ENCODE measurements around the gene NPDC1.

NPDC1 gene

DNA sequence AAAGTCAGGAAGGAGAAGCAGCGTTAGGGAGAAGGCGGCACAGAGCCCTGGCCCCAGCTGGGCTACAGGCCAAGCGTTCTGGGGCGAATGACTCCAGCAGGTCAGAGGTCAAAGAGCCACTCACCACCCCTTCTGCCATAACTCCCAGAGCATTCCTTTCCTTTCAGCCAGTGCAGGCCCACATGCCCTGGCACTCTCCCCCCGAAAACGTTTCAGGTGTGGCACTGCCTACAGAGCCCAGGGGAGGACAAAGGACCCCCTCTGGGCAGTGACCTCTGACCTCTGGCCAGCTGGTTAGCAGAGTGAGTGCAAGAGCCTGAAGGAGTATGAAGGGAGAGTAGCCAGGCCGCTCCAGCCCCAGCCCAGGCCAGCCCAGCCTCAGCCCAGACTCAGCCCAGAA is 22.8 kb downstream of the NPDC1 start:
- DNase-seq: no peak

DNA sequence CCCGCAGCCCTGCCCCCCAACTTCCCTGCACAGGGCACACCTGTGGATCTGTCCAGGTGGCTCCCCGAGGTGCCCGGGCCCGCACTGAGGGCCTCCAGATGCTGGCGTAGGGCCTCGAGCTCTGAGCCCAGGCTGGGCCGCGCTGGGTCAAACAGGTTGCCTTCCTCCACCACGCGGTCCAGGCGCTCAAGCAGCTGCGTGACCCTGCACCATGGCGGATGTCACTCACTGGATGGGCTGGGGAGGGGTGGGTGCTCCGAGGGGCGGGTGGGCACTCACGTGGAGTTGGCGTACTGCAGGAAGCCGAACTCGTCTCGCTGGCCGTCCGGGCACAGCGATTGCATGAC is 23.3 kb downstream of the NPDC1 start:
- DNase-seq: no peak

DNA sequence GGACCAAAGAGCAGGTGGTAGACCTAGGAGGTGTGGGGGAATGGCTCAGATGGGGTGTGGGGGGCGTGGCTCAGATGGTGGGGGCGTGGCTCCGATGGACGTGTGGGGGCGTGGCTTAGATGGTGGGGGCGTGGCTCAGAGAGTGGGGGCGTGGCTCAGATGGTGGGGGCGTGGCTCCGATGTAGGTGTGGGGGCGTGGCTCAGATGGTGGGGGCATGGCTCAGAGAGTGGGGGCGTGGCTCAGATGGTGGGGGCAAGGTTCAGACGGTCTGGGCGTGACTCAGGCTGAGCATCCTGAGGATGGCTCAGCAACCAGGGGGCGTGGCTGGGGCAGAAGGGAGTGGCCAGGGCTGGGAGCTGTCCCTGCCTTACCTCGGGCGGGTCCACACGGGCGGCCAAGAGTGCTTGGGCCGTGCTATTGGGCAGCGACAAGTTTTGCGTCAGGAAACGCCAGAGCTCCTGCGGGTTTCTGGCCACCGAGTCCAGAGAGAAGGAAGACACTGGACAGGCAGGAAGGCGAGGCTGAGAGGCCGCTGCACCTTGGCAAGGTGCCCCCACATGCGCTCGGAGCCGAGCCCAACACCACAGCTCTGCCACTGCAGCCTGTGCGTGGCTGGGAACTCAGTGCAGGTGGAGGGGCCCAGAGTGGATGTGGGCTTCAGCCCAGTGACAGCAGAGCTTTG is 23.9 kb downstream of the NPDC1 start:
- peak; percentile 95 for DNase-seq

DNA sequence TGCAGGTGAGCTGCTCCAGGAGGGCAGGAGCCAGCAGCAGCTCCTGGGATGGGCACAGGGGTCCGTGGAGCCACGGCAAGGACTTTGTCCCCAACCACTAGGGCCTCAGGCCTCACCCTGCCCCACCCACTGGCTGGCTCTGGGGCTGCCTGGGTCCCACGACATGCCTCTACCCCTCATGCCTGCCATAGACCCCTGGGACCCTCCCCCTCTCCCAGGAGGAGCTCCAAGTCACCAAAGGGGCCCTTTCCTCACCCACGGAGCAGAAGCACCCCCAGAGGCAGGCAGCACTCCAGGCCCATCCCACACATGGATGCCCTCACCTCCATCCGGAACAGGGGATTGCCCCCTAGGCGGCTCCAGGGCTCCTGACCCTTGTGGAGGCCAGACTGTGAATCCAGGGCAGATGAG is 24.4 kb downstream of the NPDC1 start:
- no peak for DNase-seq

DNA sequence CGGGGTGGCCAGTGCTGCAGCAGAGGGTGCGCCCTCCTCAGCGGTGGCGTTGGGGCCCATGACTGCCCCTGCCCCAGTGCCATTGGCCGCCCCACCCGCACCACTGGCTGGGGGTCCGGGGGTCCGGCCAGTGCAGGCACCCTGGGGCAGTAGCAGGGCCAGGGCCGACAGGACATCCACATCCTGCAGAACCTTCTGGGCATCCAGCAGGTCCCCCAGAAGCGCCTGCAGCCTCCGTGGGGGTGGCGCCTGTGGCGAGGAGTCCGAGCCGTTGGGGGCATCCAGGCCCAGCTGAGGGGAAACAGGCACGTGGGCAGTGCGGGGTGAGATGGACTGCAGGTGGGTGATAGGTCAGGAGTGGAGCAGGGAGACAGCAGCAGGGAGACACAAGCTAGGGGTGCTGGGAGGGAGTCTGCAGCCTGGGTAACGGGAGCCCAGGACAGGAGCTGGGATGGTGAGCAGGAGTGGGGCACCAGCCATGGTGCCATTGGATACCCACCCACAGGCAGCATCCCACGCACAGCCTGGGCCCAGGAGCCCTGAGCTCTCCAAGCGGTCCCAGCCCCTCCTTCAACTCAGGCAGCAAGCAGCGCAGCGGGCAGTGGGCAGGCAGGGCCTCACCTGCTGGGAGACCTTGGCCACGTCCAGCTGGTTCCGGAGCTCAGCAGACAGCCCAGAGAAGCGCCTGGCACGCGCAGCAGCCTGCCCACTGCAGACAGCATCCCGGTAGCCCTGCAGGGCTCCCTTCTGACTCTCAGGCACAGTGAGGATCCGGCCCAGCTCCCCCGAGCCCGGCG is 25.0 kb downstream of the NPDC1 start:
- DNase-seq: no peak

DNA sequence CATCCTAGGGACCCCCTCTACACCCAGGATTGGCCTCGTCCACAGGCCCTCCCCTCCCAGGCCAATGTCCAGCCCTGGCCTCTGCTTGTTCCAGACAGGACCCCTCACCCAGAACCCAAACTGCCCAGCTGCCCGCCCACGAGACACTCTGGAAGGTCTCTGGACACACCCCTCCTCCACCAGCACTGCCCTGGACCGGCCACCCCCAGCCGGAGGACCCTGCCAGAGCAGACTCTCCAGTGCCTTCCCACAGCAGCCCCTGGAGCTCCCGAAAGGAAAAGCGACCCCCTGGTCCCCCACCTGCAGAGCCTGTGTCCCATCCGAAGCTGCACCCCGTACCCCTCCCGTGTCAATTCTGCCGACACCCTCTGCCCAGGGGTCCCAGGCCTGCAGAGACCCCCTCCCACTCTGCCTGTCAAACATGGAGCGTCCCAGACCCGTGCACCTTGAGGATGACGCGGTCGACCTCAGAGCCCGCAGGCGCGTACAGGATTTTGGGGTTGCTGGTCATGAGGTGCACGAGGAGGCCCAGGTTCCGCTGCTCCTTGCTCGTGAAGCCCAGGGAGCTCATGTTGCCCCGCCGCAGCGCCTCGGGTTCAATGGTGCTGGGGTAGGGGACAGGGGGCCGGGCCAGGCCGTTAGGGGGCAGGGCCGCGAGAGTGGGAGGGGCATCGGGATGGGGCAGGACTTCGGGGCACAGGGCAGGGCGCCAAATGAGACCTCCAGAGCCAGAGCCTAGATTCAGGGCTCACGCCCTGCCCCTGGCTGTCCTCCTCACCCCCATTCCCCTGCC is 25.9 kb downstream of the NPDC1 start:
- no peak for DNase-seq

DNA sequence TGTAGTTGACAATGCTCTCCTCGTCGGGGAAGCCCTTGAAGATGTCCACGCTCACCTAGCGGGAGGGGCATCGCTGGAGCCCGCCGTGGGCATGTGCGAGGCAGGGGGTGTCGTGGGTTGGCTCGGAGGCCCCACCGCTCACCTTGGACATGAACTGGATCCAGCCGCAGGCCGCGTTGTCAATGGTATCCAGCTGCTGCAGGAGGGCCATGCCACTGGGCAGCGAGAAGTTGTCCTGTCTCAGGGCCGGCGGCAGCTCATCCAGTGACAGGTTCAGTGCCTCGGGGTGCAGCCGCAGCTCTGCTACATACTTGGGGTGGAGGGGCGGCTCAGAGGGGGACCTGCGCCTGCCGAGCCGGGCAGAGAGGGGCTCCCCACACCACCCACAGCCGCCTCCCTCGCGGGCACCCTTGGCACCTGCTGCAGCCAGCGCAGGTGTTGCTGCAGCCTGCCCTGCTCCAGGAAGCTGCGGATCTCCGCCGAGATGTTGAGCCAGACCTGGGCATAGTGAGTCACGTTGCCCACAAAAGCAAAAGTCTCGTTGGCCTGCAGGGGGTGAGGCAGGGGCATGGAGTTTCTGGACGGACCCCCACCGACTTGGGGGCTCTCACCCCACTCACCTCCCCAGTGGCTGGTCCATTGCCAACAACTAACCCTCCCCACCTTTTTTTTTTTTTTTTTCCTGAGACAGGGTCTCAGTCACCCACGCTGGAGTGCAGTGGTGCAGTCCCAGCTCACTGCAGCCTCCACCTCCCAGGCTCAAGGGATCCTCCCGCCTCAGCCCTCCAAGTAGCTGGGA is 27.0 kb downstream of the NPDC1 start:
- no peak for DNase-seq

DNA sequence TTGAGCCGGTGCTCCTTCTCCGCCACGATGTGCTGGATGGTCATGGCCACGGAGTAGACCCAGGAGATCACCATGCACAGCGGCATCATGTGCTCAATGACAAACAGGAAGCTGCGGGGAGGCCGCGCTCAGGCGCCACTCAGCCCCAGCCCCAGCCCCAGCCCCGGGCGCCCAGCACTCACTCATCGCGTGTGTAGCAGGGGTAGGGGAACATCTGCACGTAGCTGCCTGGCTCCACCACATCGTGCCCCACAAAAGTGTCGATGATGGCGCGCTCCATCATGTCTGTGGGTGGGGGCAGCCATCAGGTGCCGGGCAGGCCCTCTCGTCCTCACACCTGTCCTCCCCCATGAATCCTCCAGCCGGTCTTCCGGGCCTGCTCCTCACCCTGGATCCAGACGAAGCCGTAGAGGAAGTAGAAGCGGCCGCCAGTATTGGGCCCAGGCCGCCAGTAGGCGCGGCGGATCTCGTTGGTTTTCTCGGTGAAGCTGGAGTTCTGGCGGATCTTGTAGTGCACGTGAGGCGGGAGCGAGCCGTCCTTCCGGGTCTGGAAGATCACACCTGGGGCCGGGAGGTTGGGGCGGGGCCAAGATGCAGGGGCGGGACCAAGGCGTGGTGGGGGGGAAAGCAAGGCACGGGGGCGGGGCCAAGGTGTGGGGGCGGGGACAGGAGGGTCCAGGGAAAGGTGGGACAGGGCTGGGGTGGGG is 28.0 kb downstream of the NPDC1 start:
- DNase-seq: no peak

DNA sequence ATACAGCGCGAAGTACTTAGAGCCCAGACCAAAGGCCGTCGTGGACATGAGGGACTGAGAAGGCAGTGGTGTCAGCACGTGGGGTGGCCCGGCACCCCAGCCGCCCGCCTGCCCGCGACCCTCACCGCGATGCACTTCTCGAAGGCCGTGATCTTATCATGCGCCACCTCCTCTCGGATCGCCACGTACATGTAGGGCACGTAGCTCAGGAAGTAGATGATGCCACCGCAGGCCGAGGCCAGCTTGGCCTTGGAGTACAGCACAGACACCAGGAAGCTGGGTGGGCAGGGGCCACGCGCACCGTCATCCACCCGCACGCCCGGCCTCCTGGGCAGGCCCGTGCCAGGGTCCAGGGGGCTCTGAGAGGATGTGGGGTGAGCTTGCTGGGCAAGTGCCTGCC is 28.9 kb downstream of the NPDC1 start:
- no peak for DNase-seq

DNA sequence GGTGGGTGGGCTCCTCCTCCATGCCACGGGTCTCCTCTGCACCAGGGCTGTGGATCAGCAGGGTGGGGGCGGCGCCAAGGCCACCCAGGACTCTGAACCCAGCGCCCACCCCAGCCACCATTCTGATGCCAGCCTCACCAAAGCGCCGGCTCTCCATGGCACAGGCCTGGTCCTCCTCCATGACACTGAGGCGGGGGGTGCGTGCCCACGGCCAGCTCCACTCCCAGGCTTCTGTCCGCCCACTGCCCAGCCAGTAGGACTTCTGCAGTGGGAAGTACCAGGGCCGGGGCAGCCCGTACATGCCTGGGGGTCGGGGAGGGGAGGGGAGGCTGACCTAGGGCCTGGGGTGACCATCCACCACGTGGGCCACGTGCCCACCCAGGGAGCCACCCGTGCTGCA is 29.5 kb downstream of the NPDC1 start:
- DNase-seq: no peak

DNA sequence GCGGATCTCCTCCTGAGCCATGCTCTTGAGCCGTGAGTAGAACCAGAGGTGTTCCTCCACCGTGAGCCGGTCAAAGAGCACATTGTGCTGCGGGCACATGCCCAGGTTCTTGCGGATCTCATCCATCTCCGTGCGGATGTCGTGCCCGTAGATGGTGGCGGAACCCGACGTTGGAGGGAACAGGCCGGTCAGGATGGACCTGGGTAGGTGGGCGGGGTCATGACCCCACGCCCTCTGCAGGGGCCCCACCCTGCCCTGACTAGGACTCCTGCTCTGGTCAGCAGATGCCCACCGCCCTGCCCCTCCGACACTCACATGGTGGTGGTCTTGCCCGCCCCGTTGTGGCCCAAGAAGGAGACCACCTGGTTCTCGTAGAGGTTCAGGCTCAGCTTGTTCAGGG is 30.0 kb downstream of the NPDC1 start:
- no peak for DNase-seq

DNA sequence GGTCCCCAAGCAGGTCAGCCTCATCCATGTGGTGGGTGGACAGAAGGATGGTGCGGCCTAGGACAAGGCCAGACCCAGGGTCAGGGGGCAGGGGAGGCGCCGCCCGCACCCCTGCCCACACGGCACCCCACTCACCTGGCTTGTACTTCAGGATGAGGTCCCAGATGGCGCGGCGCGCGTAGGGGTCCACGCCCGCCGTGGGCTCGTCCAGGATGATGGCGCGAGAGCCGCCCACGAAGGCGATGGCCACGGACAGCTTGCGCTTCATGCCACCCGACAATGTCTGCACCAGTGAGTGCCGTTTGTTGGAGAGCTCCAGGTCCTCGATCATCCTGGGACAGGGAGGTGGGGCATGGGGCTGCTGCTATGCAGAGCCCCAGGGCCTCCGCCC is 30.4 kb downstream of the NPDC1 start:
- no peak for DNase-seq

DNA sequence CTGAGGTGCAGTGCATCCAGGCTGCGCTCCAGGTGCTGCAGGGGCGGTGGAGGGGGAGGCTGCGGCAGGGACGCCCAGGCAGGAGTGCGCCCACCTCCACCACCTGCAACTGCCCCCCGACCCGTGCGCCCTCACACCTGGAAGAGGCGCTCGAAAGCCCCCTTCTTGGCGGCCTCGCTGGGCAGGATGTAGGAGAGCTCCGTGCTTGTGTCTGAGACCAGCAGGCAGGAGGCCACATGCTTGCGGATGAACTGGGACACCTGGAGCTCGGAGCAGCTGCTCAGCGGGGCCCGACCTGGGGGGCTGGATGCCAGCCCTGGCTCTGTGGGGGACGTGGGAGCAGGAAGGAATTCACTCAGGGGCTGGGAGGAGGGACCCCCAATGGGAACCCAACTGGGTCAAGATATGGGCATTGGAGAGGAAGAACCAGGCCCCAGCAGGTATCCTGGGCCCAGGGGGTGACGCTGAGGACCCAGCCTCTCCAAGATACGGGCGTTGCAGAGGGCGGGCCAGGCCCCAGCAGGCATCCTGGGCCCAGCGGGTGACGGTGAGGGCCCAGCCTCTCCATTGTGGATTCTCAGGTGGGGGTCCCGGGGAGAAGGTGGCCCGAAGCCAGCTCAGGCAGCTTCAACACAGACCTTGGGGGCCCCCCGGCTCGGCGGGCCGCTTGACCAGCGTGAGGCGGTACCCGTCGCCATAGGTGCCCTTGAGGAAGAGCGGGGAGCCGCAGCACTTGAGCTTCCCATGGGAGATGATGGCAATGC is 31.0 kb downstream of the NPDC1 start:
- no peak for DNase-seq

DNA sequence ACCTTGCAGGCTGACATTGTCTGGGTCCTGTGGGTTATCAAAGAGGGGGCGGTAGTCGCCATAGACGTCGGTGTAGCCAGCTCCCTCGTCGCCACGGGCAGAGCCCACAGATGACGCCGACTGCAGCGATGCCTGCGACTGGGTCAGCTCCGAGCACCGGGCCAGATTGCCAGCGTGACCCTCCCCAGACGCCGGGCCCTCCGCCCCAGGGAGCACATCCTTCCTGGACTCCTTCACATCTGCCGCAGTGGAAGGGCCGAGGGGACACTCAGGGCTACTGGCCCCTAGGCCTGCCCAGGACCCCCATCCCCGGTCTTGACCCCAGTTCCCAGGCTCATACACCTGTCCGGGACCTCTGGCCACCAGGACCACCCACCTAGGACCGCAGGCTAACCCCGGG is 31.8 kb downstream of the NPDC1 start:
- DNase-seq: no peak

DNA sequence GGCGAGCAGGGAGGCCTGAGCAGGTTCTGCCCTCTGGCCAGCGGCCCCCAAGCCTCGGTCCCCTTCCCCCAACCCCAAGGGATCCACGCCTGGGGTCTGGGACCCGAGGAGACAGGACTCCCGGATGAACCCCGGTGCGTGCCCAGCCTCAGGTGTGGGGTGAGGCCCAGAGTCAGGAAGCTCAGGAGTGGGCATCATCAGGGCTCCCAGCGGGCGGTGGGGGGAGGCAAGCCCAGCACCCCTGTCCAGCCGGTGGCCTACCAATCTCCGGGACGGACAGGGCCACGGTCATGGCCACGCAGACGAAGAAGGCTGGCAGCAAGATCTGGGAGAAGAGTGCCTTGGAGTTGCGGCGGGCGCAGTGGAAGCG is 32.4 kb downstream of the NPDC1 start:
- DNase-seq: no peak

DNA sequence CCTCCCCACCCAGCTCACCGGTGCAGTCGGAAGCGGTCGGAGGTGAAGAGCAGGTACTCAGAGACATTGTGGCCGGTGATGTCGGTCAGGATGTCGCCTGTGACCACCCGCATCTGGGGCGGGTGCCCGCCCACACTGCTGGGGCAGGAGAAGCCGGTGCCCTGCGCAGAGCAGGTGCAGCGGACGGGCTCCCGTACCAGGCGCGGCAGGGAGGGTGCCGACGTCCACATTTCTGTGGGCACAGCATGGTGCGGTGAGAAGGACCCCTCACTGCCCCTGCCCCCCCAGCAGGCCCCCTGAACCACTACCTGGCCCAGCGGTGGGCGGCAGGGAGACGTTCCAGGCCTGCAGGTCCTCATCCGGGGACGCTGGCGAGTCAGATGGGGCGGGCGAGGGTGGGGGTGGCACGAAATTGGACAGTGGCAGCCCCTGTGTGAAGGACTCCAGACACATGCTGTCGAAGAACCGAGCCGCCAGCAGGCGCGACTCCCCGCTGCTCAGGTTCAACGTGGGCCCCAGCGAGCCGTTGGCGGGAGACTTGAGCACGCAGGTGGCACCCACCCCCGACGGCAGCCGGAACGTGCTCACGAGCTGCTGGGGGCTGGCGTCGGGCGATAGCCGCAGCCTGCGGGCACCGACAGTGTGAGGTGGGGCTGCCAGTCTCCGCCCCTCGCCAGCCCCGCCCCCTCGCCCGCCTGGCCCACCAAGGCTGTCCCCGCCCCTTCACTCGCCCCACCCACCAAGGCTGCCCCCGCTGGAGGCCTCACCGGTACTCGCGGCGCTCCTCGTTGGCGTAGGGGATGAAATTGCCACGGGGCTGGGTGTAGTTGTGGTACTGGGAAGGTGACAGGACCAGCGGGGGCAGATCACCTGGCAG is 33.0 kb downstream of the NPDC1 start:
- DNase-seq: no peak

DNA sequence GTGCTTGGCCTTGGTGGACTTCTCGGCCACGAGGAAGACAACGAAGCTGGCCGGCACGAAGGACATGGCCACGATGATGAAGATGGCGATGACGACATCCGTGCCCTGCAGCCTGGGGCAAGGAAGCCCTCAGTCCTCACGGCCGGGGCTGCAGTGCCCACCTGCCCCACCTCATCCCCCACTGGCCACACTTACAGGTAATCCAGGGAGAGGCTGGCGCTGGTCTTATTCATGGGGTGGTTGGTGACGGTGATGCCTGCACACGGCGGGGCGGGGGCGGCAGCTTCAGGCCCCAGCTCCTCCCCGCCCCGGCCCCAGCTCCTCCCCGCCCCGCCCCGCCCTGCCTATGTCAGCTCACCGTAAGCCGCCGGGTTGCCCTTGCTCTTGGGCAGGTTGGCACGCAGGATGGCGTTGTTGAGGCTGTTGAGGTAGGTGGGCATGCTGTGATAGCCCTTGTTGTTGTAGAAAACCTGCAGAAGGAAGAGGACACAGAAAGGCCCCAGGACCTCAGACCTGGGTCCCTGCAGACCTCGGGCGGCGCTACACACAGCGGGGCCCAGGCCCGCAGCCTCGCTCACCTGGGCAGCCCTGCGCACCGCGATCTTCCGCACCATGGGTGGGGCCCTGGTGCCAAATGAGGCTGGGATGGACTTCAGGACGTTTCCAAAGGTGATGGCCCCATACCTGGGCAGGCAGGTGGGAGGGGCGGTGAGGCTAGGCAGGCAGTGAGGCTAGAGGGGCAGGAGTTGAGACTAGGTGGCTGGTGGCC is 33.9 kb downstream of the NPDC1 start:
- DNase-seq: no peak

DNA sequence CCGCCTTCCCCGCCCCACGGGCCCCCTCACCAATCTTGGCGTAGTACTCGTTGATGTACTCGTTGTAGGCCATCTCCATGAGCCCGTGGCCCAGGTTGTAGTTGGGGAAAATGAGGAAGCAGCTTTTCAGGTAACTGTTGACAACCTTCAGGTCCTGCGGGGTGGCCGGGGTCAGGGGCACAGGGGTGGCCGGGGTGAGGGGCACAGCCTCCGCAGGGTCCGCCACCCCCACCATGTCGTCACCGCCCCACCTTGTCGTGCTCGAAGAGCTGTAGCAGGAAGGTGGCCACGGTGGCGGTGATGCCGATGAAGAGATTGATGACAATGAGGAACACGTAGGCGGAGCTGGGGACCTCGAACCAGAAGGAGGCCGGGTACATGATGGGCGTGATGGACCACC is 34.8 kb downstream of the NPDC1 start:
- no peak for DNase-seq

DNA sequence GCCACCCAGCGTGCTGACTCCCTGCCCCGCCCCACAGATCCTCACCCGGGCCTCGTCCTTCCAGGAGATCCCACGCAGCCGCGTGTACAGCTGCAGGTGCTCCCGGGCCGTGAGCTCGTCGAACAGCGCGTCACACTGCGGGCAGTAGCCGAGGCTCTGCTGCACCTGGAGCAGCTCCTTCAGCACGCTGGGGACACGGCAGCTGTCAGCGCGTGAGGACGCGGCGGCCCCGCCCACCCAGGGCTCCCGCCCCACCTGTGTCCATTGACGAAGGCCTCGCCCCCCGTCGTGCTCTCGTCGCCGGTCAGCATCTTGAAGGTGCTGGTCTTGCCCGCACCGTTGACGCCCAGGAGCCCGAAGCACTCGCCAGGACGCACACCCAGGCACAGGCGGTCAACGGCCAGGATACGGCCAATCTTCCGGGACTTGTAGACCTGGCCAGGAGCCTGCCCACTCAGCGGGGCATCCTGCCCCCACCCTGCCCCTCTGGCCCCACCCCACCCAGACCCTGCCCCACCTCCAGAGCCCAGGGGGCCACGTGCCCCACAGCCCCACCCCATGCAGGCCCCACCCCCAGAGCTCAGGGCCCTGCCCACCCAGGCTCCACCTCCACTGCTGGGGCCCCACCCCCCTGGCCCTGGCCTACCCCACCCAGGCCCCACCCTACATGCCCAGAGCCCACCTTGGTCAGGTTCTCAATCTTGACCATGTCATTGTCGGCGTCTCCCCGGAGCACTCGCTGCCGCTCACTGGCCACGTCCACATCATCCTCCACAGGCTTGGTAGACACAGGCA is 35.8 kb downstream of the NPDC1 start:
- DNase-seq: no peak

All from hematopoietic multipotent progenitor cell treated with erythropoietin and hydrocortisone succinate and interleukin-3 and kit ligand, for 4 days (in vitro differentiated cells).